GM12878 (cell line): ENCODE data around the gene CYP27A1. TPM values are rescaled to one million over a fixed set of nuclear protein-coding genes. Genes with fewer than 3 reads are reported as not detected.

Experiments used
- ATAC-seq: fragments of 200-7000 bp; cut with Tn5 transposase; 3 replicates; pipeline ENCODE4 v1.9.1; 2020; ENCODE audit warnings: mild to moderate bottlenecking, moderate library complexity
- BruUV-seq: library from RNA; stranded (reverse); fragments of 400-500 nt; replicated peaks from 2 replicates; lab custom pipeline; 2021; lab: Mats Ljungman, UMichigan
- CTCF ChIA-PET: fragments of 300-600 bp; sonication (Branson Sonifier 250); formaldehyde crosslinking; extraction: SDS; loops from one replicate; lab custom pipeline; 2021; ENCODE audit warnings: inconsistent platforms; lab: Yijun Ruan, JAX
- POLR2A ChIA-PET: fragments of 350-600 bp; formaldehyde crosslinking; extraction: SDS; loops from one replicate; lab custom pipeline; 2021; ENCODE audit warnings: inconsistent platforms; lab: Charles Lee
- RAD21 ChIA-PET: fragments of 300-600 bp; sonication (Branson Sonifier 250); formaldehyde crosslinking; loops from one replicate; lab custom pipeline; 2023; ENCODE audit warnings: antibody characterized with exemption; ENCODE audit not compliant: unreplicated experiment; lab: Charles Lee
- SMC1A ChIA-PET: fragments of 300-600 bp; sonication (Branson Sonifier 250); formaldehyde crosslinking; loops from one replicate; lab custom pipeline; 2023; ENCODE audit not compliant: unreplicated experiment, uncharacterized antibody; lab: Charles Lee
- DNase-seq: peaks from one replicate; pipeline ENCODE4 v3.0.0-alpha.2; 2011; ENCODE audit warnings: low read depth, low spot score
- FAIRE-seq: peaks from 3 replicates; lab custom pipeline; 2011; peaks lifted over from hg19 to GRCh38; lab: Jason Lieb, UNC
- H2AFZ ChIP-seq: 2 replicates; pipeline ENCODE4 v1.6.0; 2011; ENCODE audit warnings: low read depth, low read length, control low read depth; ENCODE audit not compliant: control insufficient read depth
- H3K27ac ChIP-seq: 2 replicates; pipeline ENCODE4 v1.5.1; 2011; ENCODE audit warnings: control low read depth; ENCODE audit not compliant: control insufficient read depth, insufficient read depth
- H3K27me3 ChIP-seq, 2 experiments: replicated peaks in 1 of 2; 2 replicates each; pipeline versions ENCODE4 v1.6.0 to v1.6.1; 2011; ENCODE audit warnings: low read length in 1 of 2; ENCODE audit not compliant: control insufficient read depth in 2 of 2, insufficient read depth in 2 of 2
- H3K36me3 ChIP-seq, 2 experiments: 2 replicates each; pipeline ENCODE4 v1.5.1; 2011; ENCODE audit warnings: low read length in 1 of 2; ENCODE audit not compliant: control insufficient read depth in 2 of 2, insufficient read depth in 2 of 2
- H3K4me1 ChIP-seq: 2 replicates; pipeline ENCODE4 v1.6.1; 2011; ENCODE audit warnings: mild to moderate bottlenecking, low read length, moderate library complexity, mixed read lengths; ENCODE audit not compliant: control insufficient read depth, insufficient read depth
- H3K4me2 ChIP-seq: 2 replicates; pipeline ENCODE4 v1.6.0; 2011; ENCODE audit warnings: control low read depth; ENCODE audit not compliant: control insufficient read depth, insufficient read depth
- H3K4me3 ChIP-seq: fragments of 200-600 bp; sonication (generic); 2 replicates; pipeline ENCODE4 v1.5.1; 2016
- H3K79me2 ChIP-seq: 2 replicates; pipeline ENCODE4 v1.6.0; 2011; ENCODE audit warnings: low read length; ENCODE audit not compliant: control insufficient read depth, insufficient read depth
- H3K9ac ChIP-seq: 2 replicates; pipeline ENCODE4 v1.8.0; 2011; ENCODE audit warnings: low read length, control low read depth, mixed read lengths; ENCODE audit not compliant: control insufficient read depth, insufficient read depth
- H3K9me3 ChIP-seq: replicated peaks from 3 replicates; pipeline ENCODE4 v1.5.1; 2011; ENCODE audit warnings: mild to moderate bottlenecking, low read length; ENCODE audit not compliant: control insufficient read depth, insufficient read depth
- H4K20me1 ChIP-seq: 2 replicates; pipeline ENCODE4 v1.6.0; 2011; ENCODE audit not compliant: control insufficient read depth, insufficient read depth
- BACH1 ChIP-seq: fragments of 450-650 bp; IDR thresholded peaks from 2 replicates; pipeline ENCODE4 v1.6.1; 2017; ENCODE audit warnings: mild to moderate bottlenecking, borderline replicate concordance
- BMI1 ChIP-seq: fragments of 450-650 bp; IDR thresholded peaks from 2 replicates; pipeline ENCODE4 v1.6.1; 2016; ENCODE audit warnings: mild to moderate bottlenecking, moderate library complexity, borderline replicate concordance
- CHD1 ChIP-seq: IDR thresholded peaks from 2 replicates; pipeline ENCODE4 v1.6.1; 2012; ENCODE audit warnings: low read depth, low read length, improper control_type of control experiment
- CREB1 ChIP-seq: IDR thresholded peaks from 2 replicates; pipeline ENCODE4 v1.6.1; 2012; ENCODE audit warnings: low read depth, mild to moderate bottlenecking, inconsistent platforms
- EZH2 ChIP-seq: IDR thresholded peaks from 2 replicates; pipeline ENCODE4 v1.6.1; 2012; ENCODE audit warnings: low read depth, mild to moderate bottlenecking, control low read depth, inconsistent platforms, low read length, borderline replicate concordance; ENCODE audit not compliant: control insufficient read depth
- FOS ChIP-seq: IDR thresholded peaks from 3 replicates; pipeline ENCODE4 v1.6.1; 2011; ENCODE audit warnings: borderline replicate concordance; ENCODE audit not compliant: insufficient read length; ENCODE audit errors: extremely low read depth
- FOXK2 ChIP-seq: fragments of 450-650 bp; IDR thresholded peaks from 2 replicates; pipeline ENCODE4 v1.6.1; 2017; ENCODE audit warnings: mild to moderate bottlenecking, moderate library complexity
- IKZF2 ChIP-seq, 2 experiments: fragments of 450-650 bp; IDR thresholded peaks; 2 replicates each; pipeline ENCODE4 v1.6.1; 2017; ENCODE audit warnings: mild to moderate bottlenecking in 2 of 2, moderate library complexity in 2 of 2
- MXI1 ChIP-seq: fragments of 150-350 bp; IDR thresholded peaks from 2 replicates; pipeline ENCODE4 v1.6.1; 2011; ENCODE audit warnings: low read depth, mild to moderate bottlenecking, inconsistent platforms, low read length, improper control_type of control experiment
- NBN ChIP-seq: fragments of 450-650 bp; IDR thresholded peaks from 2 replicates; pipeline ENCODE4 v1.6.1; 2016
- NFIC ChIP-seq: IDR thresholded peaks from 2 replicates; pipeline ENCODE4 v1.6.1; 2012; ENCODE audit warnings: low read depth, mild to moderate bottlenecking, inconsistent platforms, low read length, moderate library complexity
- RAD21 ChIP-seq: IDR thresholded peaks from 2 replicates; pipeline ENCODE4 v1.6.1; 2011; ENCODE audit warnings: mild to moderate bottlenecking, low read depth, low read length, moderate library complexity; ENCODE audit not compliant: insufficient read depth
- RAD51 ChIP-seq: fragments of 450-650 bp; IDR thresholded peaks from 2 replicates; pipeline ENCODE4 v1.6.1; 2016; ENCODE audit warnings: moderate library complexity, mild to moderate bottlenecking, inconsistent platforms
- SREBF1 ChIP-seq: IDR thresholded peaks from 2 replicates; pipeline ENCODE4 v1.6.1; 2012; ENCODE audit warnings: mild to moderate bottlenecking, low read length
- TCF3 ChIP-seq: IDR thresholded peaks from 2 replicates; pipeline ENCODE4 v1.6.1; 2012; ENCODE audit warnings: low read depth, mild to moderate bottlenecking, low read length, borderline replicate concordance; ENCODE audit not compliant: insufficient read depth
- ZBTB40 ChIP-seq: fragments of 450-650 bp; IDR thresholded peaks from 2 replicates; pipeline ENCODE4 v1.6.1; 2016; ENCODE audit warnings: mild to moderate bottlenecking, moderate library complexity, borderline replicate concordance
- WGBS: methylation state at CpG from one replicate; pipeline ENCODE4 v1.1.6; 2016; ENCODE audit warnings: low lambda C conversion rate; ENCODE audit not compliant: insufficient replicate concordance, insufficient coverage; ENCODE audit errors: missing lambda C conversion rate; 5-methylcytosine and 5-hydroxymethylcytosine counted together
- in situ Hi-C: fragments of 300-500 bp; cut with MboI; formaldehyde crosslinking; loops from 9 replicates; pipeline ENCODE4 v1.14.3; 2018; ENCODE audit warnings: mixed read lengths
- intact Hi-C: fragments of 100-400 bp; cut with micrococcal nuclease; formaldehyde crosslinking; loops from one replicate; pipeline ENCODE4 v1.14.2; 2022; ENCODE audit not compliant: unreplicated experiment
- polyA plus RNA-seq, 11 experiments: library from polyadenylated mRNA; depleted of rRNA in 4 of 11; unstranded in 6 of 11; stranded (reverse) in 5 of 11; fragments of >200 nt; fragmentation: Nextera tagmentation in 4 of 11; fragmentation: Illumina TruSeq in 1 of 11; extraction: Ambion mirVana in 4 of 11; extraction: Trizol in 1 of 11; gene quantifications; 1 replicate in 1 of 11; 2 replicates in 10 of 11; pipeline versions ENCODE4 v1.2.1 to v1.2.3, GENCODE V29; 2011 to 2016; ENCODE audit warnings: inconsistent platforms in 2 of 11, missing spikeins in 2 of 11, low read depth in 1 of 11
- total RNA-seq, 4 experiments: library from RNA; depleted of rRNA in 3 of 4; stranded (reverse); fragments of >200 nt in 3 of 4; fragmentation: Illumina TruSeq in 1 of 4; extraction: Trizol in 1 of 4; gene quantifications; 2 replicates each; pipeline versions ENCODE4 v1.2.1 to v1.2.3, GENCODE V29; 2013 to 2021
- TF ChIP-seq, protein P1 (sequence below): fragments of 450-650 bp; IDR thresholded peaks from 2 replicates; pipeline ENCODE4 v1.6.1; 2016; ENCODE audit warnings: mild to moderate bottlenecking

CYP27A1 gene
- total and polyA plus RNA-seq, 10 of the 15 experiments (the other 5 are each of a cell fraction or from before 2014, with no cell fraction given), result 0.11 to 0.72 (median 0.18) TPM; not detected in 2

GRCh38 chr2:218853766-218854165 is 71.8 kb downstream of the CYP27A1 start:
- H3K9me3 ChIP-seq, result no peaks in the 10 kb centered on the region
- peaks cover 11 to 25% of the 10 kb centered on the region in 2 experiments for H3K27me3 ChIP-seq
- no peaks in the 10 kb centered on the region for H4K20me1 ChIP-seq
- H3K36me3 ChIP-seq, result no peaks in the 10 kb centered on the region
- no TSS peak for BruUV-seq
- H3K27ac ChIP-seq, result no peak overlapping the region
- H3K9ac ChIP-seq, result no peak overlapping the region
- intact Hi-C loops (loop anchor here (1.0 to 5.0 kb wide), 5 partner anchors 45 to 302 kb away; no protein-coding TSS in a partner anchor), in situ Hi-C loops (no loop called here)
- H3K79me2 ChIP-seq, result no peaks in the 10 kb centered on the region
- POLR2A ChIA-PET, result interaction anchor here (1.0 kb wide), 1 partner anchor 45 kb away, joined by 3 read pairs; no protein-coding TSS in a partner anchor
- RAD21 ChIA-PET, result interaction anchor here (0.9 to 2.8 kb wide), 2 partner anchors 22 to 44 kb away, joined by 5 to 40 read pairs; no protein-coding TSS in a partner anchor
- H3K4me2 ChIP-seq, result no peak overlapping the region
- ATAC-seq (peak; percentile 46; the same call in 2 of the 3 replicates), FAIRE-seq (no peak), DNase-seq (no peak)
- H2AFZ ChIP-seq, result no peak overlapping the region
- CTCF ChIA-PET, result interaction anchor here (0.7 to 7.2 kb wide), 5 partner anchors 16 to 44 kb away, joined by 3 to 95 read pairs (median 4); no protein-coding TSS in a partner anchor
- no peaks in the 10 kb centered on the region for H3K4me1 ChIP-seq
- TF ChIP-seq BMI1, result no peak
- TF ChIP-seq SREBF1, result no peak
- no peak for TF ChIP-seq NFIC
- TF ChIP-seq CHD1, result no peak
- no peak for TF ChIP-seq MXI1
- no peak for TF ChIP-seq FOXK2
- no peak for TF ChIP-seq TCF3
- TF ChIP-seq IKZF2 (IDR thresholded peaks at IDR 0.05), result no peak
- no peak for TF ChIP-seq EZH2
- TF ChIP-seq RAD51, result no peak
- TF ChIP-seq ZBTB40, result no peak
- TF ChIP-seq BACH1, result no peak
- TF ChIP-seq, protein P1, sequence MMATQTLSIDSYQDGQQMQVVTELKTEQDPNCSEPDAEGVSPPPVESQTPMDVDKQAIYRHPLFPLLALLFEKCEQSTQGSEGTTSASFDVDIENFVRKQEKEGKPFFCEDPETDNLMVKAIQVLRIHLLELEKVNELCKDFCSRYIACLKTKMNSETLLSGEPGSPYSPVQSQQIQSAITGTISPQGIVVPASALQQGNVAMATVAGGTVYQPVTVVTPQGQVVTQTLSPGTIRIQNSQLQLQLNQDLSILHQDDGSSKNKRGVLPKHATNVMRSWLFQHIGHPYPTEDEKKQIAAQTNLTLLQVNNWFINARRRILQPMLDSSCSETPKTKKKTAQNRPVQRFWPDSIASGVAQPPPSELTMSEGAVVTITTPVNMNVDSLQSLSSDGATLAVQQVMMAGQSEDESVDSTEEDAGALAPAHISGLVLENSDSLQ, result no peak
- no peak for TF ChIP-seq CREB1
- no peak for TF ChIP-seq FOS
- TF ChIP-seq RAD21, result no peak
- TF ChIP-seq NBN, result no peak
- 36% methylated on average over 5 of the region's 5 CpGs for WGBS
- SMC1A ChIA-PET, result interaction anchor here (0.7 to 4.9 kb wide), 6 partner anchors 15 to 399 kb away, joined by 3 to 26 read pairs (median 4); no protein-coding TSS in a partner anchor
- no peak overlapping the region for H3K4me3 ChIP-seq
